ENCODE data around the gene NFXL1.

DNA sequence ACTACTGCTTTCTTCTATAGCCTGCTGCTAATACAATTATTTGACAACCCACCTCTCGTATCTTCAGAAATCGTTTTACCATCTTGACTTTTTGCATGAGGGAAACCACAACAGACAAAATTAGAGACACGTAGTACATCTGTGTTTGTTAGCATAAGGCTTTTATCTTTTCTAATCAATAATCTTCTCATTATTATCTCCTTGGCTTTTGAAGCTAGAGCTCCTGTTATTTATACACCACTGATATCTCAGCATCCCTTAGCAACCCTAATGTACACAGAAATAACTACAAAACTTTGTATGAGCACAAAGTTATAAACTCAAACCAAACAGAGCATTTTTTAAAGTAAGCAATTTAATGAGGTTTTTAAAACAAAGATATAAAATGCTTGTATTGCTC, 116.2 kb downstream of the NFXL1 start:
- TF ChIP-seq, protein P1, sequence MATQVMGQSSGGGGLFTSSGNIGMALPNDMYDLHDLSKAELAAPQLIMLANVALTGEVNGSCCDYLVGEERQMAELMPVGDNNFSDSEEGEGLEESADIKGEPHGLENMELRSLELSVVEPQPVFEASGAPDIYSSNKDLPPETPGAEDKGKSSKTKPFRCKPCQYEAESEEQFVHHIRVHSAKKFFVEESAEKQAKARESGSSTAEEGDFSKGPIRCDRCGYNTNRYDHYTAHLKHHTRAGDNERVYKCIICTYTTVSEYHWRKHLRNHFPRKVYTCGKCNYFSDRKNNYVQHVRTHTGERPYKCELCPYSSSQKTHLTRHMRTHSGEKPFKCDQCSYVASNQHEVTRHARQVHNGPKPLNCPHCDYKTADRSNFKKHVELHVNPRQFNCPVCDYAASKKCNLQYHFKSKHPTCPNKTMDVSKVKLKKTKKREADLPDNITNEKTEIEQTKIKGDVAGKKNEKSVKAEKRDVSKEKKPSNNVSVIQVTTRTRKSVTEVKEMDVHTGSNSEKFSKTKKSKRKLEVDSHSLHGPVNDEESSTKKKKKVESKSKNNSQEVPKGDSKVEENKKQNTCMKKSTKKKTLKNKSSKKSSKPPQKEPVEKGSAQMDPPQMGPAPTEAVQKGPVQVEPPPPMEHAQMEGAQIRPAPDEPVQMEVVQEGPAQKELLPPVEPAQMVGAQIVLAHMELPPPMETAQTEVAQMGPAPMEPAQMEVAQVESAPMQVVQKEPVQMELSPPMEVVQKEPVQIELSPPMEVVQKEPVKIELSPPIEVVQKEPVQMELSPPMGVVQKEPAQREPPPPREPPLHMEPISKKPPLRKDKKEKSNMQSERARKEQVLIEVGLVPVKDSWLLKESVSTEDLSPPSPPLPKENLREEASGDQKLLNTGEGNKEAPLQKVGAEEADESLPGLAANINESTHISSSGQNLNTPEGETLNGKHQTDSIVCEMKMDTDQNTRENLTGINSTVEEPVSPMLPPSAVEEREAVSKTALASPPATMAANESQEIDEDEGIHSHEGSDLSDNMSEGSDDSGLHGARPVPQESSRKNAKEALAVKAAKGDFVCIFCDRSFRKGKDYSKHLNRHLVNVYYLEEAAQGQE (IDR thresholded peaks at IDR 0.05; ENCODE audit: insufficient replicate concordance, low read depth) = no peak
- TF ChIP-seq, protein P2, sequence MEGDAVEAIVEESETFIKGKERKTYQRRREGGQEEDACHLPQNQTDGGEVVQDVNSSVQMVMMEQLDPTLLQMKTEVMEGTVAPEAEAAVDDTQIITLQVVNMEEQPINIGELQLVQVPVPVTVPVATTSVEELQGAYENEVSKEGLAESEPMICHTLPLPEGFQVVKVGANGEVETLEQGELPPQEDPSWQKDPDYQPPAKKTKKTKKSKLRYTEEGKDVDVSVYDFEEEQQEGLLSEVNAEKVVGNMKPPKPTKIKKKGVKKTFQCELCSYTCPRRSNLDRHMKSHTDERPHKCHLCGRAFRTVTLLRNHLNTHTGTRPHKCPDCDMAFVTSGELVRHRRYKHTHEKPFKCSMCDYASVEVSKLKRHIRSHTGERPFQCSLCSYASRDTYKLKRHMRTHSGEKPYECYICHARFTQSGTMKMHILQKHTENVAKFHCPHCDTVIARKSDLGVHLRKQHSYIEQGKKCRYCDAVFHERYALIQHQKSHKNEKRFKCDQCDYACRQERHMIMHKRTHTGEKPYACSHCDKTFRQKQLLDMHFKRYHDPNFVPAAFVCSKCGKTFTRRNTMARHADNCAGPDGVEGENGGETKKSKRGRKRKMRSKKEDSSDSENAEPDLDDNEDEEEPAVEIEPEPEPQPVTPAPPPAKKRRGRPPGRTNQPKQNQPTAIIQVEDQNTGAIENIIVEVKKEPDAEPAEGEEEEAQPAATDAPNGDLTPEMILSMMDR (IDR thresholded peaks at IDR 0.05; ENCODE audit: insufficient read depth, low read length) = no peak
- no peak for TF ChIP-seq POLR2AphosphoS5 (IDR thresholded peaks at IDR 0.05; ENCODE audit: low read depth)
- no peak for TF ChIP-seq GABPA (IDR thresholded peaks at IDR 0.05; ENCODE audit: low read depth)
- TF ChIP-seq SPI1 (IDR thresholded peaks at IDR 0.05; ENCODE audit: borderline replicate concordance, low read depth) = no peak
